Measurements from ENCODE around the gene CDH11. TPM values are rescaled to one million over a fixed set of nuclear protein-coding genes. Genes with fewer than 3 reads are reported as not detected.

The CDH11 gene
- total RNA-seq, 1 experiment from 2014 or later: not detected

GRCh38 chr16:65077181-65077580 is 44.7 kb downstream of the CDH11 start:
- in situ Hi-C loops (cut with HindIII; ENCODE audit: low sequenced_read_pairs): no loop called here
- DNase-seq (ENCODE audit: low spot score): no peak

GRCh38 chr16:65075877-65076276 is 46.0 kb downstream of the CDH11 start:
- DNase-seq (ENCODE audit: low spot score): peak; percentile 18
- in situ Hi-C loops (cut with HindIII; ENCODE audit: low sequenced_read_pairs): no loop called here

GRCh38 chr16:65071433-65072311 is 50.2 kb downstream of the CDH11 start:
- peak; percentile 73 for DNase-seq (ENCODE audit: low spot score)
- in situ Hi-C loops (cut with HindIII; ENCODE audit: low sequenced_read_pairs): no loop called here

- peak; percentile 70 for DNase-seq (ENCODE audit: low spot score)
Observed at GRCh38 chr16:65070831-65071432, 50.9 kb downstream of the CDH11 start.

GRCh38 chr16:65069766-65070165 is 52.1 kb downstream of the CDH11 start:
- DNase-seq (ENCODE audit: low spot score): no peak
- in situ Hi-C loops (cut with HindIII; ENCODE audit: low sequenced_read_pairs): no loop called here

More at GRCh38 chr16:65070831-65071432, 50.9 kb downstream of the CDH11 start:
- in situ Hi-C loops (cut with HindIII; ENCODE audit: low sequenced_read_pairs): no loop called here

GRCh38 chr16:65069065-65069464 is 52.8 kb downstream of the CDH11 start:
- in situ Hi-C loops (cut with HindIII; ENCODE audit: low sequenced_read_pairs): no loop called here

GRCh38 chr16:65068151-65068740 is 53.6 kb downstream of the CDH11 start:
- in situ Hi-C loops (cut with HindIII; ENCODE audit: low sequenced_read_pairs): no loop called here
- DNase-seq (ENCODE audit: low spot score): peak; percentile 14

More at GRCh38 chr16:65069065-65069464, 52.8 kb downstream of the CDH11 start:
- DNase-seq (ENCODE audit: low spot score): no peak

GRCh38 chr16:65066651-65067050 is 55.2 kb downstream of the CDH11 start:
- in situ Hi-C loops (cut with HindIII; ENCODE audit: low sequenced_read_pairs): no loop called here
- DNase-seq (ENCODE audit: low spot score): no peak

- in situ Hi-C loops (cut with HindIII; ENCODE audit: low sequenced_read_pairs): no loop called here
- no peak for DNase-seq (ENCODE audit: low spot score)
Observed at GRCh38 chr16:65065031-65065430, 56.8 kb downstream of the CDH11 start.

- DNase-seq (ENCODE audit: low spot score): no peak
- in situ Hi-C loops (cut with HindIII; ENCODE audit: low sequenced_read_pairs): no loop called here
Observed at GRCh38 chr16:65064131-65064530, 57.7 kb downstream of the CDH11 start.

GRCh38 chr16:65062736-65063583 is 58.9 kb downstream of the CDH11 start:
- in situ Hi-C loops (cut with HindIII; ENCODE audit: low sequenced_read_pairs): no loop called here
- DNase-seq (ENCODE audit: low spot score): no peak

- in situ Hi-C loops (cut with HindIII; ENCODE audit: low sequenced_read_pairs): no loop called here
Observed at GRCh38 chr16:65061935-65062518, 59.8 kb downstream of the CDH11 start.

GRCh38 chr16:65061263-65061662 is 60.6 kb downstream of the CDH11 start:
- DNase-seq (ENCODE audit: low spot score): no peak
- in situ Hi-C loops (cut with HindIII; ENCODE audit: low sequenced_read_pairs): no loop called here

More at GRCh38 chr16:65061935-65062518, 59.8 kb downstream of the CDH11 start:
- no peak for DNase-seq (ENCODE audit: low spot score)

- in situ Hi-C loops (cut with HindIII; ENCODE audit: low sequenced_read_pairs): no loop called here
- DNase-seq (ENCODE audit: low spot score): no peak
Observed at GRCh38 chr16:65059406-65059980, 62.4 kb downstream of the CDH11 start.

- in situ Hi-C loops (cut with HindIII; ENCODE audit: low sequenced_read_pairs): no loop called here
- DNase-seq (ENCODE audit: low spot score): no peak
Observed at GRCh38 chr16:65057184-65057583, 64.7 kb downstream of the CDH11 start.

- no peak for DNase-seq (ENCODE audit: low spot score)
- in situ Hi-C loops (cut with HindIII; ENCODE audit: low sequenced_read_pairs): no loop called here
Observed at GRCh38 chr16:65054457-65054856, 67.4 kb downstream of the CDH11 start.

- in situ Hi-C loops (cut with HindIII; ENCODE audit: low sequenced_read_pairs): no loop called here
- no peak for DNase-seq (ENCODE audit: low spot score)
Observed at GRCh38 chr16:65049679-65050078, 72.2 kb downstream of the CDH11 start.

GRCh38 chr16:65045961-65046360 is 75.9 kb downstream of the CDH11 start:
- no peak for DNase-seq (ENCODE audit: low spot score)
- in situ Hi-C loops (cut with HindIII; ENCODE audit: low sequenced_read_pairs): no loop called here

- in situ Hi-C loops (cut with HindIII; ENCODE audit: low sequenced_read_pairs): no loop called here
- DNase-seq (ENCODE audit: low spot score): no peak
Observed at GRCh38 chr16:65044873-65045272, 77.0 kb downstream of the CDH11 start.
